Lung (tissue), 12 donors: ENCODE data around the gene EYA4. TPM values are rescaled to one million over a fixed set of nuclear protein-coding genes. Genes with fewer than 3 reads are reported as not detected.

Source experiments
- ATAC-seq: fragments of 200-7000 bp; cut with Tn5 transposase; one replicate; pipeline ENCODE4 v1.9.1; 2020; ENCODE audit warnings: moderate number of reproducible peaks; ENCODE audit not compliant: insufficient read depth, low FRiP score
- DNase-seq, 3 donors: peaks; one replicate each; pipeline ENCODE4 v3.0.0-alpha.2; 2013 to 2017
- H3K27ac ChIP-seq, 2 donors: one replicate each; pipeline ENCODE4 v1.5.1; 2013; ENCODE audit warnings: mild to moderate bottlenecking in 2 of 2, moderate library complexity in 2 of 2, control low read depth in 1 of 2, inconsistent platforms in 1 of 2, low read depth in 1 of 2, low read length in 1 of 2
- H3K27me3 ChIP-seq, 3 donors: one replicate each; pipeline ENCODE4 v1.5.1; 2013; ENCODE audit warnings: low read length in 2 of 3; ENCODE audit not compliant: control insufficient read depth in 3 of 3, insufficient read depth in 3 of 3
- H3K36me3 ChIP-seq, 4 donors: one replicate each; pipeline ENCODE4 v1.5.1; 2013; ENCODE audit warnings: low read length in 4 of 4, mild to moderate bottlenecking in 1 of 4, moderate library complexity in 1 of 4; ENCODE audit not compliant: control insufficient read depth in 4 of 4, insufficient read depth in 4 of 4
- H3K4me1 ChIP-seq, 5 donors: one replicate each; pipeline ENCODE4 v1.5.1; 2013; ENCODE audit warnings: low read length in 5 of 5, mild to moderate bottlenecking in 2 of 5, moderate library complexity in 1 of 5; ENCODE audit not compliant: control insufficient read depth in 5 of 5, insufficient read depth in 5 of 5
- H3K4me3 ChIP-seq: one replicate; pipeline ENCODE4 v1.5.1; 2013; ENCODE audit warnings: mild to moderate bottlenecking, control low read depth, moderate library complexity
- H3K9ac ChIP-seq, 2 donors: one replicate each; pipeline ENCODE4 v1.5.1; 2013; ENCODE audit warnings: low read length in 2 of 2, control low read depth in 1 of 2; ENCODE audit not compliant: insufficient read depth in 1 of 2
- H3K9me3 ChIP-seq, 4 donors: one replicate each; pipeline ENCODE4 v1.5.1; 2013; ENCODE audit warnings: low read length in 3 of 4, mild to moderate bottlenecking in 1 of 4, moderate library complexity in 1 of 4; ENCODE audit not compliant: control insufficient read depth in 4 of 4, insufficient read depth in 3 of 4
- WGBS, 2 donors: extraction: QIAGEN DNeasy Blood & Tissue Kit; methylation state at CpG; one replicate each; pipeline ENCODE4 v1.1.7; 2013; 5-methylcytosine and 5-hydroxymethylcytosine counted together
- polyA plus RNA-seq, 2 donors: library from polyadenylated mRNA; stranded (reverse); fragments of 200-250 nt; gene quantifications; one replicate each; pipeline ENCODE4 v1.2.1, GENCODE V29; 2013
- total RNA-seq, 2 donors: library from RNA; depleted of rRNA in 1 of 2; stranded (reverse); fragments of >200 nt in 1 of 2; gene quantifications; one replicate each; pipeline ENCODE4 v1.2.1, GENCODE V29; 2014 to 2021
- TF ChIP-seq, protein P1 (sequence below): IDR thresholded peaks from 2 replicates; pipeline ENCODE4 v1.5.1; 2012; ENCODE audit warnings: mild to moderate bottlenecking; ENCODE audit errors: control extremely low read depth, extremely low read depth
- donor health status: control.
- donor health status: control.
- donor health status: Bipolar disorder and iron deficiency.
- donor health status: healthy.
- donor health status: DM: yes; HTN: yes; CAD: no.

EYA4 gene
- total and polyA plus RNA-seq, 4 donors = 0.49 to 7.4 (median 2.2) TPM

DNA sequence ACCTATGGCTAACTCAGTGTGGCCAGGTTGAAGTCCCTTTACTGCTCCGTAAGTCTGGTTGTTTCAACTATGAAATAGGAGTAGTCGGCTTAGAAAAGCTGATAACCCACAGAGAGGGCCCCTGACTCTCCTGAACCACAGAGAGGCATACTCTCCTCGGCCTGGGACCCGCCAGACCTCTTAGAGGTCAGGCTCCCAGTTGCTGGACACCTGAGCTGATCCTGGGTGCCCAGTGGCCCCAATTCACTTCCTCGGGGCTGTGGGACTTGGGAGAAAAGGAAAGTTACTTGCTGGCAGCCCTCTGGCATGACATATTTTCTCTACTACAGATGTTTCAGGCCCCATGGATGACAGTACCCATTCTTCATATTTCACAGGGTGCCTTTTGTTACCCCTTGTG, 34.2 kb upstream of the EYA4 start:
- TF ChIP-seq, protein P1, sequence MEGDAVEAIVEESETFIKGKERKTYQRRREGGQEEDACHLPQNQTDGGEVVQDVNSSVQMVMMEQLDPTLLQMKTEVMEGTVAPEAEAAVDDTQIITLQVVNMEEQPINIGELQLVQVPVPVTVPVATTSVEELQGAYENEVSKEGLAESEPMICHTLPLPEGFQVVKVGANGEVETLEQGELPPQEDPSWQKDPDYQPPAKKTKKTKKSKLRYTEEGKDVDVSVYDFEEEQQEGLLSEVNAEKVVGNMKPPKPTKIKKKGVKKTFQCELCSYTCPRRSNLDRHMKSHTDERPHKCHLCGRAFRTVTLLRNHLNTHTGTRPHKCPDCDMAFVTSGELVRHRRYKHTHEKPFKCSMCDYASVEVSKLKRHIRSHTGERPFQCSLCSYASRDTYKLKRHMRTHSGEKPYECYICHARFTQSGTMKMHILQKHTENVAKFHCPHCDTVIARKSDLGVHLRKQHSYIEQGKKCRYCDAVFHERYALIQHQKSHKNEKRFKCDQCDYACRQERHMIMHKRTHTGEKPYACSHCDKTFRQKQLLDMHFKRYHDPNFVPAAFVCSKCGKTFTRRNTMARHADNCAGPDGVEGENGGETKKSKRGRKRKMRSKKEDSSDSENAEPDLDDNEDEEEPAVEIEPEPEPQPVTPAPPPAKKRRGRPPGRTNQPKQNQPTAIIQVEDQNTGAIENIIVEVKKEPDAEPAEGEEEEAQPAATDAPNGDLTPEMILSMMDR = no peak
- no peak for DNase-seq
- WGBS, 2 donors = 85 to 88% methylated on average over 5 of the region's 5 CpGs
- H3K9me3 ChIP-seq = peaks cover 0 to 4% (median 0%) of the 10 kb centered on the region in 4 donors
- H3K27ac ChIP-seq = no peak overlapping the region
- H3K9ac ChIP-seq = no peak overlapping the region
- H3K4me3 ChIP-seq = no peak overlapping the region
- no peak for ATAC-seq
- H3K4me1 ChIP-seq = peaks cover 0 to 4% (median 2%) of the 10 kb centered on the region in 5 donors
- no peaks in the 10 kb centered on the region for H3K36me3 ChIP-seq
- H3K27me3 ChIP-seq = no peaks in the 10 kb centered on the region

DNA sequence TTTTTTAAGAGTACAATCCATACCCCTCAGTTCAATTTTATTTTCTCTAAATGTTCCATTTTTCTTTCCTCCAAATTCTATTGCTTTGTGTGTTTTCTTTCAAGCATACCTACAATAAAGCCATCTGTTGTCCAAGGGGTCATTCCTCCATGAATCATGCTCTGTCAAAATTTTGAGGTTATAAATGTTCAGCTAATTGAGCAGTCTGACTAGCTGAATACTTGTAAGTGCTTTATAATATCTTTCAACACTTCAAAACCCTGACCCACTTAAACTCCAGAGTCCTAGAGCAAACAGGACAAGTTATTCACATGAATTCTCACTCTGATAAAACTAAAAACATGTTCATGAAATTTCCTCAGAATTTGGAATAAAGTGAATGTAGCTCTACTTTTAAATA, 33.4 kb upstream of the EYA4 start:
- Histone ChIP-seq H3K36me3 (no peaks in the 10 kb centered on the region), H3K27me3 (no peaks in the 10 kb centered on the region), H3K4me1 (peaks cover 0 to 4% (median 2%) of the 10 kb centered on the region in 5 donors), H3K4me3 (no peak overlapping the region), H3K9ac (no peak overlapping the region), H3K27ac (no peak overlapping the region), H3K9me3 (peaks cover 0 to 4% (median 0%) of the 10 kb centered on the region in 4 donors)
- peak in 1 of 3 donors; percentile 25 for DNase-seq
- TF ChIP-seq, protein P1 = no peak
- ATAC-seq = no peak

DNA sequence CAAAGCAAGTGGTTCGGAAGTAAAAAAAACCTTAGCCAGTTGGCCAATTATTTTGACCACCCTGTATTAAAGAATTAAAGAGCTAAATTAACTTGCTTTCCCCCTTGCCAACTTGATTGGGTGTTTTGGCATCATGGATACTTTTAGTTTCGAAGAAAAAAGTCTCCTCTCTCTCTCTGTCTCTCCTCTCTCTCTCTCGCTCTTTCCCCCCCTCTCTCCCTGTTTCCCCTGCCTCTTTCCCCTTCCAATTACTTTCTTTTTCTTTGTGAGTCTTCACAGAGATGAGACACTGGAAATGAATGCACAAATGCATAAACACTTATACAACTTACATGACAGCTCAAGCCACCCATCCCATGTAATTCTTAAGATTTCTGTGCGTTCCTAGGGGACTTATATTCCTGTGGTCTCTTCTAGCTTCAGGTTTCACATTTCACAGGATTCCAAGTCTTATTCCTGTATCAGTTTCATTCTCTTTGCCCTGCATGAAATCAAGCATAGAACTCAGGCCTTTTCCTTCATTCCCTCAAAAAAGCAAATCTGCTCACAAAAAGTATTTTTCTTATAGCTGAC, 32.9 kb upstream of the EYA4 start:
- 64 to 82% methylated on average over 4 of the region's 4 CpGs for WGBS, 2 donors
- Histone ChIP-seq H3K36me3 (no peaks in the 10 kb centered on the region), H3K9me3 (peaks cover 0 to 4% (median 0%) of the 10 kb centered on the region in 4 donors), H3K27me3 (no peaks in the 10 kb centered on the region), H3K9ac (no peak overlapping the region), H3K27ac (no peak overlapping the region), H3K4me1 (peaks cover 0 to 4% (median 2%) of the 10 kb centered on the region in 5 donors), H3K4me3 (no peak overlapping the region)
- TF ChIP-seq, protein P1 = no peak
- ATAC-seq (no peak), DNase-seq (no peak)

DNA sequence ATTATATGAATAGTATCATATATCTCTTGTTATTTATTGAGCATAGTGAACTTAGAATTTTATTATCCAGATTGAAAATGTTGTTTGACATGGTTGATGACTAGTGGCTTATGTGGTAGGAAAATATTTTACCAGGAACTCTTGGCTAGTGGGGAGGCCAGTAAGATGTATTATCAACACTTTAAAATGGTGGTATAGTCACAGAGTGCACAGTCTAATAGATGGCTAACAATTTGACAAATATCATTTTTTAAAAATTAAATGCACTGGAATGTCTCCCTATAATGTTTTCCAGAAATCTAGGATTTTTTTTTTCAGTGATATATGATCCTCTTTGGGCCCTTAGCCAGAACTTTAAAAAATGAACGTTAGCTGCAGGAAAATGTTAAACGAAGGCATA, 26.9 kb upstream of the EYA4 start:
- ATAC-seq = no peak
- 40 to 43% methylated on average over 2 of the region's 2 CpGs for WGBS, 2 donors

More for the DNA sequence above, 26.9 kb upstream of the EYA4 start:
- Histone ChIP-seq H3K36me3 (no peaks in the 10 kb centered on the region), H3K27ac (no peak overlapping the region), H3K4me1 (no peaks in the 10 kb centered on the region), H3K27me3 (no peaks in the 10 kb centered on the region), H3K9ac (no peak overlapping the region), H3K9me3 (peaks cover 0 to 4% (median 0%) of the 10 kb centered on the region in 4 donors), H3K4me3 (no peak overlapping the region)
- TF ChIP-seq, protein P1 = no peak
- peak in 2 of 3 donors; percentile 40 to 46 for DNase-seq
